ENCODE results near the gene GABPB2.

Gene GABPB2

DNA sequence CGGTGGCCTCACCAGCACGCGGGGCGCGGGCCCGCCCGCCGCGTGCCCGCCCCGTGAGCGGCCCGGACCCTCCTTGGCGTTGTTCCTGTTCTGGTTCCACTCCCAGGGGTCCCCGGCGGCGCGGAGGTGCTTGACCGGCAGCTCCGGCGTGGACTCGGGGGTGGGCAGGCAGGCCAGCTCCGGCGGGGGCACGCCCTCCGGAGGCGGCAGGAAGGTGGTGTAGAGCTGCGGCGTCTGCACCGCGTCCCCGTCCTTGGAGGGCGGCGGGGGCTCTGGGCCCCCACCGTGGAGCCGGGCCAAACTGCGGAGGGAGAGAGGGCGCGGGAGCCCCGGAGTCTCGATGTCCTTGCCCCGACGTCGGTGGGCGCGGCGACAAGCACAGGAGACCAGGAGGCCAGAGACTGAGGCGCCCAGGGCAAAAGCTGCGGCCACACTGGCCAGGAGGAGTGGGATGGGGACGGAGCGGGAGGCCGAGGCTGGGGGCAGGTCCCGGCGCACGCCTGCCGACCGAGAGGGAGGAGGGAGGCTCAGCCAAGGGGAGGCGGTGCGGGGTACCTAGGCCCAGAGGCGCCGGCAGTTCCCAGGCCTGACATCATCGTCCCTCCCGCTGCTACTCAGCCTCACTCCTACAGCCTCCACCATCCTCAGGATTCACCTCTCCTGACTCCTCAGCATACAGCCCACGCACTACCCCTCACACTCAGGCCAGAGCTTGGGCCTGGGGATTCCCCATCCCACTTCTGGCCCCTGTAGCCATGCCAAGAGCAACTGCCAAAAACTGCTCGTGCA lies 62.7 kb downstream of the GABPB2 start:
- DNase-seq, result no peak

GRCh38 chr1:151134396-151134795 lies 63.8 kb downstream of the GABPB2 start:
- no peak for DNase-seq

DNA sequence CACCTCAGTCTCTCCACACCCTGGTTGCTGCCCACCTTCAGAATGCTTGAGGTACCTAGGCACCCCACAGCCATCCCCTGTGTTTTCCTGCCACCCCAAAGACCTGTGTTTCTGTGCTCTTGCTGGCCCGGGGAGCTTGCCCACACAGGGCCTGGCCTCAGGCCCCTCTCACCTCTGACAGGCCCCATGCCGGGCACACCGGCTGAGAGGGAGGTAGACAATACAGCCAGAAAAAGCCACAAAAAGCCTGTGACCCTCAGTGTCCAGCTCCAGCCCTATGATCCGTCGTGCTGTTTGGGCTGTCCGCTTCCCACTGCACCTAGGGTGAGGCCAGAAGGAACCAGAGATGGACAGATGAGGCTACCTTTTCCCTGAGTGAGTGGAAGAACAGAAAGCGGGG lies 64.4 kb downstream of the GABPB2 start:
- DNase-seq, result no peak

- DNase-seq, result no peak
Observed at GRCh38 chr1:151135433-151136385, 65.1 kb downstream of the GABPB2 start.

DNA sequence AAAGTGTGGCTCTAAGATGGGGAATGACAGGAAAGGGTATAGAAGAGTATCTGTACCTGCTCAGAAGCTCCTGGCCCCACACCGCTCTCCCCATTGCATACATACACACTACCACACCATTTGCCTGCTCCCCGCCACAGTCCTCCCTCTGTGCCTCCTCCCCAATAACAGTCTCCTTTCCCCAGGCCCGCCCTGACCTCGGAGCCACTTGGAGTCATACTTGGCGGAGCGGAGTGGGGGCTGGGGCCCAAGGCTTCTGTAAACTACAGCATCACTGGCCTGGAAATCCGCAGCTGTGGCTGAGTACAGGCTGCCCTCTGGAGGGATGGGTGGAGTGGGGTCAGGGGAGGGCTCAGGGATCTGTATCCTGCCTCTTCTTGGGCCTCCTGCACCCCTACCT lies 67.2 kb downstream of the GABPB2 start:
- DNase-seq, result no peak

- DNase-seq, result no peak
Observed at GRCh38 chr1:151142411-151143056, 72.0 kb downstream of the GABPB2 start.

DNA sequence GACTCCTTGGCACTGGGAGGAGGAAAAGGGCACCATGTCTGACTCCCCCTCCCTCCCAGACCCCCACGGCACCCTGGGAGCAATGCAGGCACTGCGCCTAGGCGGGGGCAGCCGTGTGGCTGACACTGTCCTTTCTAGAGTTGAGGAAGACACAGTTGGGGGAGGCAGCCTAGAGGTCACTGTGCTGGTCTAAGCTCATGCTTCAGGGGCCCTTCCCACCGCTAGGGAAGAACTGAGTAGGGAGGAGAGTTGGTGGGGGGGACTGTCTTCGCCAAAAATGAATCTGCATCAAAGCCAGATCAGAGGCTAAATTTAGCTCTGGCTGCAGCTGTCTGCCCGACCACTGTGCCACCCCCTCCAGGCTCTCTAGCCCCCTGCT lies 72.5 kb downstream of the GABPB2 start:
- no peak for DNase-seq

- DNase-seq, result no peak
Observed at GRCh38 chr1:151143986-151144385, 73.4 kb downstream of the GABPB2 start.

- DNase-seq, result no peak
Observed at GRCh38 chr1:151144474-151145303, 74.1 kb downstream of the GABPB2 start.

GRCh38 chr1:151145304-151146071 lies 74.9 kb downstream of the GABPB2 start:
- DNase-seq, result peak; percentile 10

GRCh38 chr1:151146072-151146411 lies 75.5 kb downstream of the GABPB2 start:
- no peak for DNase-seq

GRCh38 chr1:151146412-151147131 lies 76.0 kb downstream of the GABPB2 start, which contains the start of gene SEMA6C:
Gene SEMA6C, minus strand, starts transcription at chr1:151146631. Its CDS starts 4,010 bp downstream, at chr1:151142621.
- DNase-seq, result peak; percentile 92

DNA sequence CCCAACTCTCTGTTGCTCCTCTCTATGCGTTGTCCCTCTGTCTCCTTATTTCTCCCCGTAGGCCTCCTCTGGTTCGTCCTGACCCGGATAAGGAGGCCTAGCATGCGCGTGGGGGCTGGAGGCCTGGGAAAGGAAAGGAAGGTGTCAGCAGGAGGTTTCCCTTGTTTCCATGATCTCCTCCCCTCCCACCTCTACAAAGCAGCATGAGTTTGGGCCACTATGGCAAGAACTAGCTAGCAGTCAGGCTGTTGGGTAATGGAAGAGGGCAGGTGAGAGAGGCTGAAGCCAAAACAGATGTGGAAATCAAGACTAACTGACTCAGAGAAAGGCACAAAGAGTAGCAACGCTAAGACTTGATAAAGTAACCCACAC lies 76.6 kb downstream of the GABPB2 start:
- no peak for DNase-seq

- DNase-seq, result no peak
Observed at GRCh38 chr1:151147665-151148064, 77.1 kb downstream of the GABPB2 start.

DNA sequence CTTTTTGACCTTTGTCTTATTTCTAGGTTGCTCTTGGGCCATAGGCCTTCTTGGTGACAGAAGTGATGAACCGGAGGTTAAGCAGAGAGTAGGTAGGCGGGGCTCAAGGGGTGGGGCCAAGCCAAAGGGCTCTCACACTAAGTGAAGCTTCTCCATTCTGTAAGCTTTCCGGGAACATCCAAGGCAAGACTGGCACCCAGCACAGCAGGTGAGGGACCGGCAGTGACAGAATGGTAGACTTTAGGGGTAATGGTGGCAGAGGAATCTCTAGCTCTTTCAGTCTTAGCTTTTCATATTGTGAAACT lies 85.9 kb downstream of the GABPB2 start, which contains the start of gene TNFAIP8L2:
Gene TNFAIP8L2 (plus strand): TSS at position 135 of the 305 bp plus-strand sequence. CDS start 2,049 bp downstream, outside the sequence.
- DNase-seq, result no peak

DNA sequence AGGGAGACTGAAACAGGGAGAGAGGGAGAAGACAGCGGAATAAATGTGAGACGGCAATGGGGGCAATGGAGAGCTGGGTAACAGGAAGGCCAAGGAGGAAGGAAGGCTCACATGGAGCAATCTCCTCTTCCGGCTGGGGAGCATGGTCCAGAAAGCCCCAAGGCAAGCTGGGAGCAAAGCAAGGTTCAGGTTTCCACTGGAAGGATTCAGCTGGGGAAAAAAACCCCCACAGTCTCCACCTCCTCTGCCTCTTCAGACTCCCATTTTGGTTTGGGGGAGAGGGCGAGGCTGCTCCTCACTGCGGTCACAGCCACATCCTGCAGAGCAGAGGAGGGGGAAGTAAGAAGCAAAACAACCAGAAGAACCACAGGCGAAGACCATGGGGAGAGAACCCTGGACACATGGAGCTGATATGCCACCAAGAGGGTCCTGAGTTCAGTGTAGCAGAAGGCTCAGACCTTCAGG lies 86.5 kb downstream of the GABPB2 start:
- no peak for DNase-seq

DNA sequence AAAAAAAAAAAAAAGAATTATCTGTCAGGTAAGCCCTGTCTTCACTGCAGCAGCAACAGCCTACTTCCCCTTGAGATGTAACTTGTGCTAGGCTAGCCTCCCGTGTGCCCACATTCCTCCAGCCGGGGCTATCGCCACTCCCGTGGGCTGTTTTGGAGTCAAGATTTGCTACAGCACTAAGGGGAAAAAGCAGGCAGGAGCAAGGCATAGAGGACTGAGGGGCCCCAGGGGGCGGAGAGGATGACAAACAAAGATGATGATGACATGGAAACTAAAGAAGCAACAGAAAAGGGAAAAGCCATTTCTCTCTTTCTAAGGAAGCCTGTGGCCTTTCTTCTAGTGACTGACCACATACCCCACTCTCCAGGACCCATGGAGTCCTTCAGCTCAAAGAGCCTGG lies 87.8 kb downstream of the GABPB2 start:
- no peak for DNase-seq

DNA sequence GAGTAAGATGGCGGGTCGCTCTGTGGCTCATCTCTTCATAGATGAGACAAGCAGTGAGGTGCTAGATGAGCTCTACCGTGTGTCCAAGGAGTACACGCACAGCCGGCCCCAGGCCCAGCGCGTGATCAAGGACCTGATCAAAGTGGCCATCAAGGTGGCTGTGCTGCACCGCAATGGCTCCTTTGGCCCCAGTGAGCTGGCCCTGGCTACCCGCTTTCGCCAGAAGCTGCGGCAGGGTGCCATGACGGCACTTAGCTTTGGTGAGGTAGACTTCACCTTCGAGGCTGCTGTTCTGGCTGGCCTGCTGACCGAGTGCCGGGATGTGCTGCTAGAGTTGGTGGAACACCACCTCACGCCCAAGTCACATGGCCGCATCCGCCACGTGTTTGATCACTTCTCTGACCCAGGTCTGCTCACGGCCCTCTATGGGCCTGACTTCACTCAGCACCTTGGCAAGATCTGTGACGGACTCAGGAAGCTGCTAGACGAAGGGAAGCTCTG lies 88.2 kb downstream of the GABPB2 start:
- DNase-seq, result no peak

DNA sequence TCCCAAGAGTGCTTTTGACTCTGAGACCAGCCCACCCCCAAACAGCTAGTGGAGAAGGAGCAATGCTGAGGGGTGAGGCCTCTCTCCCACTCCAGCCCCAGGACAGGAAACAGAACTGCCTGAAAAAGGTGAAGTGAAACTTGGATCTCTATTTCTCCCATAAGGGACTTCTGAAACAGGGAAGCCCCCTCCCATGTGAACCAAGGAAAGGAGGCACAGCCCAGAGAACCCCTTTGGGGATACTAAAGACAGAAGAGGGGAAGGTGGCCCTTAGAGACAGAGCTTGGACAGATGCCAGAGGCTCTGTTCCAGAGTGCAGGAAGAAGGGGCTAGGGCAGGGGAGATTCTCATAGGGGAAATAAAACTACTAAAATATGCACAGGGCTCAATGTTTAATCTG lies 88.8 kb downstream of the GABPB2 start:
- no peak for DNase-seq

DNA sequence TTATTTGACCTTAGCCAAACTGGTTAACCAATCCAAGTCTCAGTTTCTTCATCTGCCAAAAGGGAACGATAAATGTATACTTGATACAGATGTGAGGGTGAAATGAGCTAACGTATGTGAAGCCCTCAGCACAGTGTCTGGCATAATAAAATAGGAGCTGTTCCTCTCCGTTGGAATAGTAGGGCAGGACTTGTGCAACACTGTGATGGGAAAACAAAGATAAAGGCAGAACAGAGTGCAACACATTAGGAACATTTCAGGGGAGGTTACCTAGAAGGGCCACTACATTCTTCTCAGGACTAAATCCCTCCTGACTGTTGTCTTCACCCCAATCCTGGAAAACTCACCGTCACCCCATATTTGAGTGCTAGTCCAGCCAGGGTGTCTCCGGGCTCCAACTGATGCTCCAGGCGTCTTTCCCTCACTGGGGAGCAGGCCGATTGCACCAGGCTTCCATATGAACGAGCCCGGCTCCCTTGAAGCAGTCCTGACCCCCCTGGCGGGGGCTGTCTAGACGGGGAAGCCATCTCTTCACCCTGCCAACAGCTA lies 94.2 kb downstream of the GABPB2 start:
- no peak for DNase-seq

Data from NCI-H146 (cell line).